Adrenal gland (tissue), 12 donors: ENCODE data around the gene CALM1. TPM values are rescaled to one million over a fixed set of nuclear protein-coding genes. Genes with fewer than 3 reads are reported as not detected.

Experiments
- DNase-seq, 7 donors: peaks; one replicate each; pipeline ENCODE4 v3.0.0-alpha.2; 2019 to 2020
- H3K27ac ChIP-seq, 5 donors: fragments of 200-600 bp; sonication (generic) in 4 of 5; 1 replicate in 3 of 5; 2 replicates in 2 of 5; pipeline versions ENCODE4 v1.5.1 to v1.8.0; 2016 to 2020; ENCODE audit warnings: mild to moderate bottlenecking in 1 of 5
- H3K27me3 ChIP-seq: fragments of 200-600 bp; 2 replicates; pipeline ENCODE4 v1.8.0; 2021
- H3K36me3 ChIP-seq, 2 donors: fragments of 200-600 bp; replicated peaks in 1 of 2; 1 replicate in 1 of 2; 2 replicates in 1 of 2; pipeline versions ENCODE4 v1.5.1 to v1.8.0; 2018 to 2022
- H3K4me1 ChIP-seq, 2 donors: fragments of 200-600 bp; replicated peaks in 1 of 2; 1 replicate in 1 of 2; 2 replicates in 1 of 2; pipeline versions ENCODE4 v1.5.1 to v1.8.0; 2018 to 2021
- H3K4me3 ChIP-seq, 4 donors: fragments of 200-600 bp; sonication (generic) in 3 of 4; one replicate each; pipeline ENCODE4 v1.5.1; 2016 to 2018
- H3K9me3 ChIP-seq, 3 donors: fragments of 200-600 bp; sonication (generic) in 1 of 3; replicated peaks in 1 of 3; 1 replicate in 2 of 3; 2 replicates in 1 of 3; pipeline versions ENCODE4 v1.5.1 to v1.8.0; 2016 to 2021
- POLR2A ChIP-seq, 2 donors: fragments of 450-650 bp; IDR thresholded peaks; one replicate each; pipeline ENCODE4 v1.6.1; 2017; ENCODE audit warnings: antibody characterized with exemption in 2 of 2, mild to moderate bottlenecking in 2 of 2, moderate library complexity in 1 of 2
- WGBS, 4 donors: extraction: QIAGEN DNeasy Blood & Tissue Kit in 2 of 4; methylation state at CpG; one replicate each; pipeline versions ENCODE4 v1.1.5 to v1.1.7; 2013 to 2017; 5-methylcytosine and 5-hydroxymethylcytosine counted together
- intact Hi-C, 2 donors: fragments of 100-400 bp; cut with DNase I; formaldehyde crosslinking; loops; one replicate each; pipeline versions ENCODE4 v1.14.1 to v1.15.0; 2022 to 2023
- polyA plus RNA-seq, 3 donors: library from polyadenylated mRNA; stranded (reverse); fragments of 200-250 nt in 2 of 3; fragments of 350-450 nt in 1 of 3; fragmentation: Illumina TruSeq in 1 of 3; extraction: RNeasy Lipid Tissue Mini Kit (QIAGEN cat#74804) in 1 of 3; gene quantifications; one replicate each; pipeline ENCODE4 v1.2.3, GENCODE V29; 2013 to 2014
- total RNA-seq, 9 donors: library from RNA; depleted of rRNA in 4 of 9; stranded (reverse); fragments of >200 nt in 4 of 9; fragments of 120-200 nt in 1 of 9; fragmentation: NEBNext Ultra II Directional in 1 of 9; extraction: Animal tissue kit (Norgen Biotek cat#: 25700) in 1 of 9; gene quantifications; one replicate each; pipeline versions ENCODE4 v1.1.0 to v1.2.4, GENCODE V29; 2013 to 2023
- TF ChIP-seq, protein P1 (sequence below), 6 experiments: fragments of 450-650 bp in 4 of 6; fragments of 200-600 bp in 2 of 6; sonication (generic) in 1 of 6; IDR thresholded peaks; 1 replicate in 5 of 6; 2 replicates in 1 of 6; pipeline versions ENCODE4 v1.5.1 to v1.8.0; 2016 to 2021; ENCODE audit warnings: antibody characterized with exemption in 6 of 6, mild to moderate bottlenecking in 2 of 6, moderate library complexity in 1 of 6
- donor health status: healthy with polysubstance abuse.
- donor health status: Bipolar disorder and iron deficiency.
- donor health status: DM: yes; HTN: yes; CAD: no.
- donor health status: DM: no; HTN: no; CAD: no.
- donor health status: DM: no; HTN: no; CAD: no.
- donor health status: DM: yes; HTN: yes; CAD: no.

The CALM1 gene
- total and polyA plus RNA-seq, 12 donors, result 153 to 402 (median 232) TPM

DNA sequence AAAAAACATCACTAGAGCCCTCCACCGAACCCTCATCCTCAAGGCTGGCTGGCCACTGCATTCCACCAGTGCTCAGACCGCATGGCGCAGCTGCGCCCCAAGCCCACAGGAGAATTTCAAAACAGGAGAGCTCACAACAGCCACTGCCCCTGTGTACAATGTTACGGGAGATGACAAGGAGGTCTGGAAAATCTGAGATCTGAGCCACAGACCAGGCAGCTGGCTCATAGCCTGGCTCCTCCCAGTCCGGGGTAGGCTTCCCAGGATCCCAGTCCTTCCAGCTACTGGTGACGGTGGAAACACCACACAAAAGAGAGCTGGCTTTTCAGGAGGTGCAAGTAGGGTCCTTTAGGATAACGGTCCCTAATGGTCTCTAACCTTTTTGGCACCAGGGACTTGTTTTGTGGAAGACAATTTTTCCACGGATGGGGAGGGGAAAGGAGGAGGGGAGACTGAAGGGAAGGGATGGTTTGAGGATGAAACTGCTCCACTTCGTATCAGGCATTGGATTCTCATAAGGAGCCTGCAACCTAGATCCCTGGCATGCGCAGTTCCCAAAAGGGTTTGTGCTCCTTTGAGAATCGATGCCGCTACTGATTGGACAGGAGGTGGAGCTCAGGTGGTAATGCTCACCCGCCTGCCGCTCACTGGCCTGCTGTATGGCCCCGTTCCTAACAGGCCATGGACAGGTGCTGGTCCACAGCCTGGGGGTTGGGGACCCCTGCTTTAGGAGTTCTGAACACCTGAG, 42.1 kb upstream of the CALM1 start:
- Histone ChIP-seq H3K27ac (no peak overlapping the region), H3K9me3 (no peaks in the 10 kb centered on the region), H3K4me1 (no peaks in the 10 kb centered on the region), H3K4me3 (no peak overlapping the region), H3K36me3 (no peaks in the 10 kb centered on the region), H3K27me3 (no peaks in the 10 kb centered on the region)
- TF ChIP-seq, protein P1, sequence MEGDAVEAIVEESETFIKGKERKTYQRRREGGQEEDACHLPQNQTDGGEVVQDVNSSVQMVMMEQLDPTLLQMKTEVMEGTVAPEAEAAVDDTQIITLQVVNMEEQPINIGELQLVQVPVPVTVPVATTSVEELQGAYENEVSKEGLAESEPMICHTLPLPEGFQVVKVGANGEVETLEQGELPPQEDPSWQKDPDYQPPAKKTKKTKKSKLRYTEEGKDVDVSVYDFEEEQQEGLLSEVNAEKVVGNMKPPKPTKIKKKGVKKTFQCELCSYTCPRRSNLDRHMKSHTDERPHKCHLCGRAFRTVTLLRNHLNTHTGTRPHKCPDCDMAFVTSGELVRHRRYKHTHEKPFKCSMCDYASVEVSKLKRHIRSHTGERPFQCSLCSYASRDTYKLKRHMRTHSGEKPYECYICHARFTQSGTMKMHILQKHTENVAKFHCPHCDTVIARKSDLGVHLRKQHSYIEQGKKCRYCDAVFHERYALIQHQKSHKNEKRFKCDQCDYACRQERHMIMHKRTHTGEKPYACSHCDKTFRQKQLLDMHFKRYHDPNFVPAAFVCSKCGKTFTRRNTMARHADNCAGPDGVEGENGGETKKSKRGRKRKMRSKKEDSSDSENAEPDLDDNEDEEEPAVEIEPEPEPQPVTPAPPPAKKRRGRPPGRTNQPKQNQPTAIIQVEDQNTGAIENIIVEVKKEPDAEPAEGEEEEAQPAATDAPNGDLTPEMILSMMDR (IDR thresholded peaks at IDR 0.05), result no peak
- TF ChIP-seq POLR2A (IDR thresholded peaks at IDR 0.05), result no peak
- intact Hi-C loops, result no loop called here
- 77 to 83% (median 80%) methylated on average over 12 to 16 of the region's 16 CpGs for WGBS, 4 donors
- DNase-seq, result no peak

DNA sequence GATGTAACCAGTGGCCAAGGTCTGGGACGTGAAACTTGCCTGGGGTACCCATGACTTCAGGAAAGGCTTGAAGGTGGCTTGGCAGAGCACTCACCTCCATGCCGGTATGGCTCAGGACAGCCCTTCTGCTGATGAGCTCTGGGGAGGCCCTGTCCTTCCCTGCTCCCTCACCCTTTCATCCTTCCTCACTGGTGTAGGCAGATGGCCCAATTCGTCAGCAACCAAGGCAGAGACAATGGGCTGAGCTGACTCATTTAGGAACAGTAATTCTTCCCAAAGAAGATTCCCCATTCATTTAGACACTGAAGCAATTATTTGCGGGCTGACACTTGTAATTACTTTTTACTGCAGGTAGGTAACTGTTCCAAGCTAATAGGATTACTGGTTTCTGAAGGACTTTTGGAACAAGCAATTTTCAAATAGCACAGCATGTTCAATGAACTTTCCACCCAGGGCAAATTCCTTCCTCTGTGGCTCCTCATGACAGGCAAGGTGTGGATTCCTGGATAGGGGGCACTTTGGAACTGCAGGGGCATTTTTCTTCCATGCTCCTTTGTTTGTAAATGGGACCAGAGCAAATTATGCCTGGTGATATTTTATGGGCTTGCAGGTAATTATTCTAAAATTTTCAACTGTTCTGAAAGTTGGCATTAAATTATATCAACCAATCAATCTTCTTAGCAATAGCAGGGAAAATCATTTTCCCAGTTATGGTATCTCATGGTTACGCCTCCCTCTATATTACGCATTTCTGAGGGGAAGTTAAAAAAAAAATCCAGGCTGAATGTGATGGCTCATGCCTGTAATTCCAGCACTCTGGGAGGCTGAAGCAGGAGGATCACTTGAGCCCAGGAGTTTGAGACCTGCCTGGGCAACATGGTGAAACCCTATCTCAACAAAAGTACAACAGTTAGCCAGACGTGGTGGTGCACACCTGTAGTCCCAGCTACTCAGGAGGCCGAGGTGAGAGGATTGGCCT, 41.0 kb upstream of the CALM1 start:
- whole genome bisulfite sequencing, 4 donors, result 68 to 81% (median 77%) methylated on average over 7 to 8 of the region's 8 CpGs
- no peak for DNase-seq
- no peaks in the 10 kb centered on the region for H3K36me3 ChIP-seq
- no peaks in the 10 kb centered on the region for H3K4me1 ChIP-seq
- H3K27me3 ChIP-seq, result no peaks in the 10 kb centered on the region
- intact Hi-C loops, result no loop called here
- no peak overlapping the region for H3K4me3 ChIP-seq
- H3K9me3 ChIP-seq, result no peaks in the 10 kb centered on the region
- no peak overlapping the region for H3K27ac ChIP-seq
- no peak for TF ChIP-seq POLR2A (IDR thresholded peaks at IDR 0.05)

DNA sequence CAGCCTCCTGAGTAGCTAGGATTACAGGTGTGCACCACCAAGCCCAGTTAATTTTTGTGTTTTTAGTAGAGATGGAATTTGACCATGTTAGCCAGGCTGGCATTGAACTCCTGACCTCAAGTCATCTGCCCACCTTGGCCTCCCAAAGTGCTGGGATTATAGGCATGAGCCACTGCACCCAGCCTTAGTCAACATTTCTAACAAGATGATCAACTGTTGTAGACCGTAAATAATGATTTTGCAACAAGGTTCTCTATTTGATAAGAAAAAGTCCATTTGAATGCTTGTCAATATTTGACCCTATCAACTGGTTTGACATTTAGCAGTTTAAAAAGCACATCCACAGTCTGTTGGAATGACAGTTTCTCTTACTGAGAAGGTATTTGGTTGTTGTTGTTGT, 39.9 kb upstream of the CALM1 start:
- intact Hi-C loops, result no loop called here
- DNase-seq, result no peak
- 82 to 87% (median 86%) methylated on average over 1 of the region's 1 CpG for WGBS, 4 donors
- H3K36me3 ChIP-seq, result no peaks in the 10 kb centered on the region
- H3K4me3 ChIP-seq, result no peak overlapping the region
- no peaks in the 10 kb centered on the region for H3K4me1 ChIP-seq
- no peak overlapping the region for H3K27ac ChIP-seq
- no peaks in the 10 kb centered on the region for H3K9me3 ChIP-seq
- TF ChIP-seq POLR2A (IDR thresholded peaks at IDR 0.05), result no peak
- TF ChIP-seq, protein P1 (IDR thresholded peaks at IDR 0.05), result no peak
- H3K27me3 ChIP-seq, result no peaks in the 10 kb centered on the region

DNA sequence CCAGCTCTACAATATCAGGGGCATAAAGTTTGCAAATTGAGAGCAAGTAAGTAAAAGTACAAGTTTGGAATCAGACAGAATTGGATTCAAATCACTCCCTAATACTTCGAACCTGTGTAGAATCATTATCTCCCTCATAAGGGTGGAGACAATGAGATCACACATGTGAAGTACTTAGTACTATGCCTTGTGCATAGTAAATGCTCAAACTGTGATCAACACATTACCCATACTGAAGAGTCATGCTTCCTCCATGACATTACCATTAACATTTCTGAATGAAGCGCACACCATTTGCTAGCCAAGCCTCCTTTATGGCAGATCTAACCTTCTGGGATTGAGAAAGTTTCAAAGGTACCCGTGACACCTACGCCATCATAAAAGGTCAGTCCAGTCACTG, 38.5 kb upstream of the CALM1 start:
- 83 to 96% (median 87%) methylated on average over 4 of the region's 4 CpGs for WGBS, 4 donors
- no peak overlapping the region for H3K27ac ChIP-seq
- no peaks in the 10 kb centered on the region for H3K4me1 ChIP-seq
- DNase-seq, result no peak
- intact Hi-C loops, result no loop called here
- no peaks in the 10 kb centered on the region for H3K27me3 ChIP-seq
- H3K36me3 ChIP-seq, result no peaks in the 10 kb centered on the region
- H3K4me3 ChIP-seq, result no peak overlapping the region
- no peaks in the 10 kb centered on the region for H3K9me3 ChIP-seq
- TF ChIP-seq, protein P1 (IDR thresholded peaks at IDR 0.05), result no peak
- TF ChIP-seq POLR2A (IDR thresholded peaks at IDR 0.05), result no peak
